ENCODE data around the gene SPTLC3. TPM values are rescaled to one million over a fixed set of nuclear protein-coding genes. Genes with fewer than 3 reads are reported as not detected.

SPTLC3 gene
- polyA plus RNA-seq, 1 of the 3 experiments (the other 2 are of a cell fraction): 0.02 TPM

DNA sequence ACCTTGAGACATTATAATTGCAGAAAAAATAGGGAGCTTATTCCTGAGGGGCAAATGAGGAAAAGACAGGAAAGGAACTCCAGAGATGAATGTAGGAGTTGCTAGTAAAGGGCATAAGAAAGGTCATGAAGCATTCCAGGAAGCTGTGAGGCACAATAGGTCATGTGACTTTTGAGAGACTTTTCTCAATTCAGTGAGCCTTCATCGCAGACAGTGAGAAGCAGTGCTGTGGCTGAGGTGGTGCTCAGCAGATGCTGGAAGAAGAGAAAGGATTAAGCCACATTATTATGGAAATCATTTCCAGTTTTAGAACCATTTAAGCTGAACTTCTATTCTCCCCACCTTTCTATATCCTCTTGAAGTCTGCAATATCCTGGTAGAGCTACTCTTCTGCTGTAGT is 4.1 kb downstream of the SPTLC3 start:
- Histone ChIP-seq H3F3A (replicated peaks; ENCODE audit: insufficient read depth) (no peaks in the 10 kb centered on the region), H2AFZ (ENCODE audit: low read depth) (no peak overlapping the region), H3K4me1 (ENCODE audit: control insufficient read depth in 1 of 2, insufficient read depth in 2 of 2, low read depth in 1 of 2, low read length in 1 of 2) (no peaks in the 10 kb centered on the region), H3K27ac (ENCODE audit: low read depth in 2 of 2, low read length in 1 of 2) (no peak overlapping the region), H3K9ac (no peak overlapping the region), H4K20me1 (ENCODE audit: insufficient read depth) (no peaks in the 10 kb centered on the region), H3K9me3 (no peaks in the 10 kb centered on the region), H3K9me2 (no peaks in the 10 kb centered on the region), H3K4me2 (no peak overlapping the region), H3K4me3 (ENCODE audit: low read depth in 2 of 2, low read length in 1 of 2) (no peak overlapping the region), H3K79me2 (ENCODE audit: insufficient read depth) (no peaks in the 10 kb centered on the region), H3K27me3 (ENCODE audit: insufficient read depth) (no peaks in the 10 kb centered on the region), H3K36me3 (replicated peaks in 1 of 2; ENCODE audit: control insufficient read depth in 1 of 2, insufficient read depth in 2 of 2, low read length in 1 of 2) (no peaks in the 10 kb centered on the region)
- ChIA-PET POLR2A (no interaction called here), CTCF (interaction anchor here (1.4 kb wide), 1 partner anchor 26 kb away, joined by 3 read pairs; no protein-coding TSS in a partner anchor)
- TF ChIP-seq SIN3A (IDR thresholded peaks at IDR 0.05; ENCODE audit: borderline replicate concordance, low read depth, low read length) (no peak), FOXJ3 (CRISPR knock-in tag; IDR thresholded peaks at IDR 0.05) (no peak), EZH2phosphoT487 (IDR thresholded peaks at IDR 0.05; ENCODE audit: borderline replicate concordance, low read depth) (no peak), SMC3 (IDR thresholded peaks at IDR 0.05; ENCODE audit: low read depth, low read length) (no peak), RCOR1 (IDR thresholded peaks at IDR 0.05; ENCODE audit: low read length) (no peak), JUND (IDR thresholded peaks at IDR 0.05) (no peak), TAF1 (IDR thresholded peaks at IDR 0.05; ENCODE audit: borderline replicate concordance, low read depth, low read length) (no peak), GABPA (IDR thresholded peaks at IDR 0.05; ENCODE audit: low read depth) (no peak), NFIC (IDR thresholded peaks at IDR 0.05; ENCODE audit: borderline replicate concordance) (no peak), FOXM1 (IDR thresholded peaks at IDR 0.05; ENCODE audit: low read depth) (no peak), TCF12 (IDR thresholded peaks at IDR 0.05) (no peak), POLR2AphosphoS5 (IDR thresholded peaks at IDR 0.05; ENCODE audit: low read depth, low read length) (no peak), GATA2 (CRISPR knock-in tag; IDR thresholded peaks at IDR 0.05) (no peak), TEAD4 (IDR thresholded peaks at IDR 0.05; ENCODE audit: borderline replicate concordance, insufficient read depth) (no peak)
- TF ChIP-seq, protein P1, sequence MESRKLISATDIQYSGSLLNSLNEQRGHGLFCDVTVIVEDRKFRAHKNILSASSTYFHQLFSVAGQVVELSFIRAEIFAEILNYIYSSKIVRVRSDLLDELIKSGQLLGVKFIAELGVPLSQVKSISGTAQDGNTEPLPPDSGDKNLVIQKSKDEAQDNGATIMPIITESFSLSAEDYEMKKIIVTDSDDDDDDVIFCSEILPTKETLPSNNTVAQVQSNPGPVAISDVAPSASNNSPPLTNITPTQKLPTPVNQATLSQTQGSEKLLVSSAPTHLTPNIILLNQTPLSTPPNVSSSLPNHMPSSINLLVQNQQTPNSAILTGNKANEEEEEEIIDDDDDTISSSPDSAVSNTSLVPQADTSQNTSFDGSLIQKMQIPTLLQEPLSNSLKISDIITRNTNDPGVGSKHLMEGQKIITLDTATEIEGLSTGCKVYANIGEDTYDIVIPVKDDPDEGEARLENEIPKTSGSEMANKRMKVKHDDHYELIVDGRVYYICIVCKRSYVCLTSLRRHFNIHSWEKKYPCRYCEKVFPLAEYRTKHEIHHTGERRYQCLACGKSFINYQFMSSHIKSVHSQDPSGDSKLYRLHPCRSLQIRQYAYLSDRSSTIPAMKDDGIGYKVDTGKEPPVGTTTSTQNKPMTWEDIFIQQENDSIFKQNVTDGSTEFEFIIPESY (IDR thresholded peaks at IDR 0.05; ENCODE audit: borderline replicate concordance, low read depth): no peak
- DNase-seq: no peak
- 17% methylated on average over 1 of the region's 1 CpG for WGBS (ENCODE audit: low lambda C conversion rate)

DNA sequence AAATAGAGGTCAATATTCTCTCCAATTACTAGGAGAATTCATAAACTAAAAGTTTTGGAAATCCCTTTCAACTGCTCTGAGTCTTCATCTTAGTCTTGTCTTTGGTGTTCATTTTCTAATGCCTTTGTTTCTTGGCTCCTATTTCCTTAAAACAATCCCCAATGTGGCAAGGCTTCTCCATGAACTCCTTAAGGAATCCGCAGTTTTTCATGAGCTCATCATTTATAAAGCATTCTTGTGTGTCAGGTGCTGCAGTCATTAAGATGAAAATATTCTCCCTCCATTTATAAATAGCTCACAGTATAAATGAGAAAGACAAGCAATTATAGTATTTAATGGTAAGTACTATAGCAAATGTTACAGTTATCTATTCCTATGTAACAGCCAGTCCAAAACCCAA is 4.6 kb downstream of the SPTLC3 start:
- no peaks in the 10 kb centered on the region for H3K27me3 ChIP-seq (ENCODE audit: insufficient read depth)
- ChIA-PET POLR2A (no interaction called here), CTCF (no interaction called here)
- no peaks in the 10 kb centered on the region for H3K79me2 ChIP-seq (ENCODE audit: insufficient read depth)
- H3K4me1 ChIP-seq (ENCODE audit: control insufficient read depth in 1 of 2, insufficient read depth in 2 of 2, low read depth in 1 of 2, low read length in 1 of 2): no peaks in the 10 kb centered on the region
- H3K9me2 ChIP-seq: no peaks in the 10 kb centered on the region
- no peak overlapping the region for H2AFZ ChIP-seq (ENCODE audit: low read depth)
- H3K36me3 ChIP-seq (replicated peaks in 1 of 2; ENCODE audit: control insufficient read depth in 1 of 2, insufficient read depth in 2 of 2, low read length in 1 of 2): no peaks in the 10 kb centered on the region
- no peaks in the 10 kb centered on the region for H3K9me3 ChIP-seq
- H3K27ac ChIP-seq (ENCODE audit: low read depth in 2 of 2, low read length in 1 of 2): no peak overlapping the region
- DNase-seq: no peak
- H3K9ac ChIP-seq: no peak overlapping the region
- H4K20me1 ChIP-seq (ENCODE audit: insufficient read depth): no peaks in the 10 kb centered on the region
- H3K4me3 ChIP-seq (ENCODE audit: low read depth in 2 of 2, low read length in 1 of 2): no peak overlapping the region
- no peaks in the 10 kb centered on the region for H3F3A ChIP-seq (replicated peaks; ENCODE audit: insufficient read depth)
- 14% methylated on average over 1 of the region's 1 CpG for WGBS (ENCODE audit: low lambda C conversion rate)
- H3K4me2 ChIP-seq: no peak overlapping the region
- no peak for TF ChIP-seq RAD21 (IDR thresholded peaks at IDR 0.05; ENCODE audit: low read length)
- TF ChIP-seq ELF1 (IDR thresholded peaks at IDR 0.05): no peak
- TF ChIP-seq, protein P2, sequence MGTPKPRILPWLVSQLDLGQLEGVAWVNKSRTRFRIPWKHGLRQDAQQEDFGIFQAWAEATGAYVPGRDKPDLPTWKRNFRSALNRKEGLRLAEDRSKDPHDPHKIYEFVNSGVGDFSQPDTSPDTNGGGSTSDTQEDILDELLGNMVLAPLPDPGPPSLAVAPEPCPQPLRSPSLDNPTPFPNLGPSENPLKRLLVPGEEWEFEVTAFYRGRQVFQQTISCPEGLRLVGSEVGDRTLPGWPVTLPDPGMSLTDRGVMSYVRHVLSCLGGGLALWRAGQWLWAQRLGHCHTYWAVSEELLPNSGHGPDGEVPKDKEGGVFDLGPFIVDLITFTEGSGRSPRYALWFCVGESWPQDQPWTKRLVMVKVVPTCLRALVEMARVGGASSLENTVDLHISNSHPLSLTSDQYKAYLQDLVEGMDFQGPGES (IDR thresholded peaks at IDR 0.05; ENCODE audit: low read depth, low read length): no peak
- TF ChIP-seq, protein P3, sequence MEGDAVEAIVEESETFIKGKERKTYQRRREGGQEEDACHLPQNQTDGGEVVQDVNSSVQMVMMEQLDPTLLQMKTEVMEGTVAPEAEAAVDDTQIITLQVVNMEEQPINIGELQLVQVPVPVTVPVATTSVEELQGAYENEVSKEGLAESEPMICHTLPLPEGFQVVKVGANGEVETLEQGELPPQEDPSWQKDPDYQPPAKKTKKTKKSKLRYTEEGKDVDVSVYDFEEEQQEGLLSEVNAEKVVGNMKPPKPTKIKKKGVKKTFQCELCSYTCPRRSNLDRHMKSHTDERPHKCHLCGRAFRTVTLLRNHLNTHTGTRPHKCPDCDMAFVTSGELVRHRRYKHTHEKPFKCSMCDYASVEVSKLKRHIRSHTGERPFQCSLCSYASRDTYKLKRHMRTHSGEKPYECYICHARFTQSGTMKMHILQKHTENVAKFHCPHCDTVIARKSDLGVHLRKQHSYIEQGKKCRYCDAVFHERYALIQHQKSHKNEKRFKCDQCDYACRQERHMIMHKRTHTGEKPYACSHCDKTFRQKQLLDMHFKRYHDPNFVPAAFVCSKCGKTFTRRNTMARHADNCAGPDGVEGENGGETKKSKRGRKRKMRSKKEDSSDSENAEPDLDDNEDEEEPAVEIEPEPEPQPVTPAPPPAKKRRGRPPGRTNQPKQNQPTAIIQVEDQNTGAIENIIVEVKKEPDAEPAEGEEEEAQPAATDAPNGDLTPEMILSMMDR (IDR thresholded peaks at IDR 0.05): no peak
- no peak for TF ChIP-seq FOXJ3 (CRISPR knock-in tag; IDR thresholded peaks at IDR 0.05)
- TF ChIP-seq RXRA (IDR thresholded peaks at IDR 0.05; ENCODE audit: borderline replicate concordance, low read depth): no peak
- no peak for TF ChIP-seq NFIC (IDR thresholded peaks at IDR 0.05; ENCODE audit: borderline replicate concordance)
- TF ChIP-seq YY1 (IDR thresholded peaks at IDR 0.05; ENCODE audit: low read depth): no peak
- no peak for TF ChIP-seq NRF1 (IDR thresholded peaks at IDR 0.05; ENCODE audit: low read depth, low read length)
- TF ChIP-seq TCF12 (IDR thresholded peaks at IDR 0.05): no peak
- TF ChIP-seq, protein P4, sequence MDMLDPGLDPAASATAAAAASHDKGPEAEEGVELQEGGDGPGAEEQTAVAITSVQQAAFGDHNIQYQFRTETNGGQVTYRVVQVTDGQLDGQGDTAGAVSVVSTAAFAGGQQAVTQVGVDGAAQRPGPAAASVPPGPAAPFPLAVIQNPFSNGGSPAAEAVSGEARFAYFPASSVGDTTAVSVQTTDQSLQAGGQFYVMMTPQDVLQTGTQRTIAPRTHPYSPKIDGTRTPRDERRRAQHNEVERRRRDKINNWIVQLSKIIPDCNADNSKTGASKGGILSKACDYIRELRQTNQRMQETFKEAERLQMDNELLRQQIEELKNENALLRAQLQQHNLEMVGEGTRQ (IDR thresholded peaks at IDR 0.05; ENCODE audit: borderline replicate concordance, low read depth, low read length): no peak
- TF ChIP-seq, protein P5, sequence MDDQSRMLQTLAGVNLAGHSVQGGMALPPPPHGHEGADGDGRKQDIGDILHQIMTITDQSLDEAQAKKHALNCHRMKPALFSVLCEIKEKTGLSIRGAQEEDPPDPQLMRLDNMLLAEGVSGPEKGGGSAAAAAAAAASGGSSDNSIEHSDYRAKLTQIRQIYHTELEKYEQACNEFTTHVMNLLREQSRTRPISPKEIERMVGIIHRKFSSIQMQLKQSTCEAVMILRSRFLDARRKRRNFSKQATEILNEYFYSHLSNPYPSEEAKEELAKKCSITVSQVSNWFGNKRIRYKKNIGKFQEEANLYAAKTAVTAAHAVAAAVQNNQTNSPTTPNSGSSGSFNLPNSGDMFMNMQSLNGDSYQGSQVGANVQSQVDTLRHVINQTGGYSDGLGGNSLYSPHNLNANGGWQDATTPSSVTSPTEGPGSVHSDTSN (IDR thresholded peaks at IDR 0.05): no peak
- no peak for TF ChIP-seq TAF1 (IDR thresholded peaks at IDR 0.05; ENCODE audit: borderline replicate concordance, low read depth, low read length)
- TF ChIP-seq SIN3A (IDR thresholded peaks at IDR 0.05; ENCODE audit: borderline replicate concordance, low read depth, low read length): no peak

Data from SK-N-SH (cell line).